ENCODE results near the gene CARD19.
"Not testable (repeated sequence)": the region's sequence is repeated elsewhere in the genome, so short reads cannot be mapped to it uniquely, and the experiment has no call there.

GRCh38 chr9:93117521-93117920, 21.5 kb downstream of the CARD19 start:
- not testable (repeated sequence) for TF ChIP-seq POLR2A, POLR2AphosphoS5 (IDR thresholded peaks at IDR 0.05; ENCODE audit: low read depth, low read length)
